Pulmonary artery endothelial cell (primary cell): Measurements from ENCODE around the gene SETD3. TPM values are rescaled to one million over a fixed set of nuclear protein-coding genes. Genes with fewer than 3 reads are reported as not detected.
A peak's percentile ranks its signal among the peaks of the same experiment; 100 is the strongest.

Source experiments
- DNase-seq: peaks from one replicate; pipeline ENCODE4 v3.0.0-alpha.2; 2011; ENCODE audit warnings: low read depth, low spot score
- total RNA-seq: library from RNA; depleted of rRNA; stranded (reverse); fragments of >200 nt; gene quantifications from 2 replicates; pipeline ENCODE4 v1.2.3, GENCODE V29; 2014

Gene SETD3
- total RNA-seq, 1 donor from 2014 or later: 54.1 TPM

DNA sequence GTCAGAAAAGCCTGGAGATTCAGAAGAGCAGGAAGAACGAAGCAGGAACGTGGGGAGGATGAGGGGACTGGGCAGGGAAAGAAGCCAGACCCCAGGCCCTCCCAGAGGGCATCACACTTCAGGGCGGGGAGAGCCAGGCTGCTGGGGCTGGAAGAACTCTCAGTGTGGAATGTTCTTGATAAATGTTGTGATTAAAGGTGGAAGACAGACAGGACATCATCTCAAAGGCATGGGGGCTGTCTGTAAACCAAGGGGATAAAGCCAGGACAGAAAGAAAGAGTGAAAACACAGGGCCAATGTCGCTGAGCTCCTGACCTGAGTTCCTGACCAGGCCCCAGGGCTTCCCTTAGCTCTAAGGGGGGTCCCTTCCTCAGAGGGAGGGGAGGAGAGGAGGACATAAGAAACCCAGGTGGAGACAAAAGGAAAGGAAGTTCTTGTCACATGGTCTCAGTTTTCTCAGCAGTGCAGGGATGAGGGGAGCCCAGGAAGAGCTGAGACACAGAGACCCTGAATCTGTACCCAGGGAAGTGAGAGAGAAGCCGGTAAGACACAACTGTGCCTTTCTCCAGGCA, 56.3 kb downstream of the SETD3 start:
- DNase-seq: no peak

DNA sequence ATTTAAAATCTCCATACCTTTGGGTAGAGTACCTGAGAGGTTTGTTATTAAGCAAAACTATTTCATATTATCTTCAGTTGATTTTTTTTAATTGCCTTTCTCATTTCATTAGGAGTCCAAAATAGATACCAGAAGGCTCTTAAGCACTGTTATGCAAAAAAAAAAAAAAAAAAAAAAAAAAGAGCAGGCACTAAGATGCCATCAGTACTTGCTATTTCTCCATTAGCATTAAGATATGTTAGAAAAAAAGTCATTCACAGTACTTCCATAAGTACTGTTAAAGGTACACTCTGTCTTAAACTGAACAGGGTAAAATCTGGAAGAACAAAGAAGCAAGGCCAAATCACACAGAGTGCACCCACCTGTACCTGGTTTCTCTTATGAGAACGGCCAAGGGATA, 57.2 kb downstream of the SETD3 start:
- no peak for DNase-seq

DNA sequence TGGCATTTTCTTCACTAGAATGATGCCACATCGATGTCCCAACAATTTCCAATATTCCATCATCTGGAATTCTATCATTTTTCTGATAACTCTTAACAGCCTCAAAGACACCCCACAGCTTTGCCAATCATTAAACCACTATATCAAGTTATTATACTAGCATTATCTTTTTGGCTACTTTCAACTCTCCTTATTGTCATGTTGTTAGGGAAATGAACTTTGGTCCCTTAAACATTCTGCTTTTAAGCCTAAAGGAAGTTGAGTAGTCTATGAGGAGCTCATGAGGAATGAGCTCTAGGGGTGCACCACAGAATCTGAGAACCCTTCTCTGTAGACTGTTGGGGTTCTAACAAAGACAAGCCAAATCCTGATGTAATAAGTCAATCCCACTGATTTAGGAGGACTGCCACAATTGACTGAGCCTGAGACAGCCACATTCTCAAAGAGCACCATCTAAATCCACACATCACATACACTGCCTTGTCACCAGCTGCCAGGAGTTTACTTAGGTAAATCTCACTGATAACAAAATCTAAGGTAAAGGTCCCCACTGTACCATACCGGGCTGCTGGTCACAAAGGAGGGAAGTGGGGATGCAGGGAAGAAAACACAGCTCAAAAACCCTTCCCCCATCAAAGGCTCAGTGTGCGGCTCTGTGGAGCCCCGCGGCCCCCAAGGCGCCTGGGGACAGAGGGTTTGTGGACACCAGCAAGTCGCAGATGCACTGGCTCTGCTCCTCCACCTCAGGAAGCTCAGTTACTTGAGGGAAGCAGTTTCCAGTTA, 58.2 kb downstream of the SETD3 start:
- no peak for DNase-seq

DNA sequence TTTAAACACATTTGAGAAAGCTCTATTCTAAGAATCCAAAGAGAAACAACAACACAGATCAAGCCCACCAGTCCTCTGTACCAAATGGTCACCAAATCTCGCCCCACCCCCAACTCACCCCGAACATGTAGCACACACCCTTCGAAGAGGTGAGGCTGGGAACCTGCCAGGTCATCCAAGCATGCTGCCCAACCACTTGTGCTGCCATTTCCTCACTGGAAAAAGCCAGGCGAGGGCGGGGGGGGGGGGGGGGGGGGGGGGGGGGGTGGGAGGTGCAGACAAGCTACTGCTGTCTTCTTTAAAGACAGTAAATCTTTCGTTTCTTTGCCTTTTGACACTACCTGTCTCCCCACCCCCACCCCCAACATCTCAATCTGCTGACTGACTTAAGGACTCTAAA, 59.9 kb downstream of the SETD3 start:
- no peak for DNase-seq

DNA sequence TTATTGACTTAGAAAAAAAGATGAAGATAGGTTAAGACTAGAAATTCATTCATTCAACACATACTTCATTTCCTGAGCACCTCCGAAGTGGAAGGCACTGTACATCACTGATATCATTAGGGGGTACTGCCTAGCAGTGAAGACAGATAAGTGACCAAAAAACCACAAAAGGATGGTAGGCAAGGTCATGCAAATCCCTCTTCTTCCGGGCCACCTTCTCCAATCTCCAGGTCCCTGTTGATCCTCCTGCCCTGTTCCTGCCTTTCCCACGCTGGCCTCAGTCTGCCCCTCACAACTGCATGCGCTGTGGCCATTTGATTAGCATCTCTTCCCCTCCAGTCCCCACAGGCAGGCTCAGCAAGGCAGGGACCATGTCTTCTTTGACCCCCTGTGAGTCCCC, 60.8 kb downstream of the SETD3 start:
- DNase-seq: no peak

DNA sequence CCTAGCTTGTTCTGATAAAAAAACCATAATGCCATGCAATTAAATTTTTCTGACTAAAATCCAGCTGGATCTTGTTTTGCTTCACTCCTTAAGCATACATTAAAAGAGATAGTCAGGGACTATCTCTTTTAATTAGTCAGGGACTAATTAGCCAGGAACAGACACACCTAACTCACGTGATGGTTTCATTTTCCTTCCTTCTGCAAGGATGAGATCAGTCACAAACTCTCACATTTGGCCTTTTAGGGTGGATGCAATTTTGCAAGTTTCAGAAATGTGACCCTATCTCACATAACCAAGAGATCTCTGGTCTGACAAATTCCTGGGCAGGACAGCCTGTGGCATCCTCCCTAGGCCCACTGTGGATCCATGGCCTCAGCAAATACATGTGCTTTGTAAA, 62.4 kb downstream of the SETD3 start:
- DNase-seq: no peak

DNA sequence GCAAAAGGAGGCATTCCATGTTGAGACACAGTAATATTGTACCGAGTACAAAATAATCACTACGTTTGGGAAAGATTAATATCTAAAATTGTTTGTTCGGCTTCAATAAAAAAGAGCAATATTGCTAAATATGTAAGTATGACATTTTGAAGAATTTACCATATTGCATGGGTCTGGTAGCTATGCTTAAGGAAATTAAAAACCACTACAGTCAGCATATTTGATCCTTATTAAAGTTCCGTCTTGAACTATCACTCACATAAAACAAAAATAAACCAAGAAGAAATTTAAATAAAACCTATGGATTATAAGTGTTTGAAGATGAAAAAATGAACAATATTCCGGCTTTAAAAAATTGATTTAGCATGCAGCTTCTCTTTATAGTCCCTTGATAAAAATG, 63.8 kb downstream of the SETD3 start:
- DNase-seq: no peak

DNA sequence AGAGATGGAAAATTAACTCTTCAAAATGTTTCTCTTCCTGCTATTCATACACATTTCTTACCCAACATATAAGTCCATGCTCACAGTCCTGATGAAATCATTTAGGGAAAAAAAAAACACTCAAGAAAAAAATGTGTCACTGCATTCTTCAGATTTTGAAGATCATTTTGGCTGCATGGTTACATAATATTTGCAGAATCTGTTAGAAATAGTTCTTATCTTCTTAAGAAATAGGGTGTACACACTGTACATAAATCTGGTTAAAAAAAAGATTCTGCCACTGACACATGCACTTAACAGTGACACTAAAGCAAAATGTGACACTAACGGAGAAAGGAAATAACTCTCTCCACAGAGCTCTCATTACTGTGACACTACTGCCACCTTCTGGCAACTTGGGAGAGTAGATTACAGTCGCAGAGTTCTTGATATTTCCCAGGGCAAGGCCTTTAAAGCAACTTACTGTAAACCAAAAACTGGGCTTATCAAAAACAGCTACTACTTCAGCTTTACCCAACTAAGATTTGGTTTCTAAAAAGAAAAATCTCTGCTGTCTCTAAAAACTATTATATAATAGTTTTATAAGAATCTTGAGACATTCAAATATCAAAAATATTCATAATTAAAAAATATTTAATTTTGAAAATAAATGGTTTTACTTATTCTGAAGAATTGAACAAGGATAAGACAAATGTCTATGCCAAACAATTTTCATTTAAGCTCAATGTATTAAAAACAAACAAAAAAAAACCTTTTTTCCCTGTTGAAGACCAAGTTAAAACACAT, 65.0 kb downstream of the SETD3 start:
- peak; percentile 39 for DNase-seq

DNA sequence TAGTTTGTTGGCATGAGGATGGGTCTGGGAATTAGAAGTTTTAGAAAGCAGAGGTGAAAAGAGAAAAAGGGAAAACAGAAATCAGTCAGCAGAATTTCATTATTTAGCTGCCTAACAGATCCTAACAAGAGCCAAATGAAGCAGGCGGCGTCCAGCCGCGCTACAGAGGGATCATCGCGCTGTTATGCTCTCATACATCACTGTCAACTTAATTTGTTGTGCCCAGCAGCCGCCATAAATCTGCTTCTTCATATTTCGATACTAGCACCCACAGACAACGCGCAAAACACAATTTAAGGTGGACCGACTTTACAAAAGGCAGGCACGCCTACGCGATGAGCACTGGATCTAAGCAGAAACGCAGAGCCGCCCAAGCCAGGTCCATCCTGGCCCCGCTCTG, 66.7 kb downstream of the SETD3 start:
- DNase-seq: no peak

DNA sequence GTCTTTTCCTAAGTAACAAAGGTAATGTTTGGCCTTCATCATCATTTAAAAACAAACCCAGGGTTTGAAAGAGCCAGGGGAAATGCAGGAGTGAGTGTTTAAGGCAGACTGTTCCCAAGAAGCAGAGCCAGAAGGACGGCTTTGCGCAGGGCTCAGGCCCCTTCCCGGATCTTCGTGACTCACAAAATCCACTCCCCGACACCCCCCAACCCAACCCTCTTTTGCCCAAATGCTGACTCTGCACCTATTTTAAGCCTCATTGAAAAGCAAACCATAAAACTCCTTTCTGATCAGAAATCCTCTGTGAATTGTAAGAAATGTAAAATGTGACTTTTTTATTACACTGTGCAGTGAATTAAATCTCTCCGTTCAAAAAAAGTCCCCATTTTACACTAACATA, 67.5 kb downstream of the SETD3 start:
- no peak for DNase-seq

DNA sequence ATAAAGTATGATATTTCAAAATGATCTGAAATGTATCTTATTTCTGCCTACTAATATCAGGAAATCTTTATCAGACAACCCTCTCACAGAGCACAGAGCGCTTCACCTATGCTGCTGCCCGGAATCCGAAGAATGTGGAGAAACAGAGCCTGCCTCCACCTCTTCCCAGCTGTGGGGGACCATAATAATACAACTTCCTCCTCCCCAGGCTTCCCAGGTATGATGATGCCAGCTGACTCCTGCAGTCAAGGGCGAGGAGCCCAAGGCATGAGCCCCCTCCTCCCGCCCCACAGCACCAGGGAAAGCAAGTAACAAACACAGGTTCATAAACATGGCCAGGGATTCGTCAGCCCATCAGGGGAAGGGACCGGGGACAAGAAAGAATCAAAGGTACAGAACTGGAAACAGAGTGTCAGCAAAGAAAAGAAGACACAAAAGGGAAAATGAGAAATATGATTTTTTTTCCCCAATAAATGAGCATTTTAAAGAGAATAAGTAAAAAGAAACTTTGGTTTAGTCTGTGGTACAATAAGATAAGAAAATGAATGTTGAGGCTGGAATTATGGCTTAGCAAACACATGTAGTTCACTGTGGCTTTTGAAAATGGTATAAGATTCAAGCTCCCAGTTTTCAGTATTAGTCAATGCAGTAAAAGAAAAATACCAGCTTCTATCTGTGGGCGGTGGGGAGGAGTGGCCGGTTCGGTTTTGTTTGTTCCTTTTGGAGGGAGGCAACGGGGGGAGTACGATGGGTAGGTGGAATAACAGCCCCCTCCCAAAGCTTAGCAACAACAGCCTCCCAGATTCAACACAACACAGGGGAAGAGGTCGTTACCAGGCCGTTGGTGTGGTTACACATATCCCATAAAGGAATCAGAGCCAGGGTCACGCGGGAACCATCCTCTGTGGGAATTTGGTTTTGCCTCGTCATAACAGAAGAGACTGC, 68.3 kb downstream of the SETD3 start:
- DNase-seq: no peak

DNA sequence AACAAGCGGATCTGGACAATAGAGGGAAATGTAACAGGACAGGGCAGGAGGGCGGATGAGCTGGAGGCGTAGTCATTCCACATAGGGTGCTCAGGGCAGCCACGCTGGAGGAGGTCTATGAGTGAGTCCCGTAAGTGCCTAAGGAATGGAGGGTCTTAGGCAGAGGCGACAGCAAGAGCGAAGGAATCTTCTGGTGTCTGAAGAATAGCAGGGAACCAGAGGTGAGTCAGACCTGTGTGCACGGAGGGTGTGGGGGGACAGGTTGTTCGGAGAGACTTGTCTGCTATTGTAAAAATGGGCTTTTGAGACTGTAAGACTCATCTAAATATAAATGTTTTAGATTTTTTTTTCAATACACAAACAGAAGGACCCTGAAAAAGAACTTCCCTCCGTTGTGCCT, 70.6 kb downstream of the SETD3 start:
- DNase-seq: no peak

DNA sequence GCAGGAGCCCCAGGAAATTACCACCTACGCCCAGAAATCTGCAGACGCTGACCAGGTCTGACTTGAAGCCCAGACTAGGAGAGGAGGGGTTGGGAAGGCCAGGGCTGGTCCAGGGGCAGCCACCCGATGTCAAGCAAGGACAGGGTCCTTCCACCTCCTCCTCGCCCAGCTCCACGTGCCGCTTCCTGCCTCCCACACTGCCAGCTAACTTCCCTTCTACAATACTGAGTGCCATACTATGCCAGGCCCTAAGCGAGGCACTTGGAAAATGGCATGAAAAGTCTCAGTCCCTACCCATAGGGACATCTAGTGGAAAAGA, 71.7 kb downstream of the SETD3 start:
- DNase-seq: no peak

DNA sequence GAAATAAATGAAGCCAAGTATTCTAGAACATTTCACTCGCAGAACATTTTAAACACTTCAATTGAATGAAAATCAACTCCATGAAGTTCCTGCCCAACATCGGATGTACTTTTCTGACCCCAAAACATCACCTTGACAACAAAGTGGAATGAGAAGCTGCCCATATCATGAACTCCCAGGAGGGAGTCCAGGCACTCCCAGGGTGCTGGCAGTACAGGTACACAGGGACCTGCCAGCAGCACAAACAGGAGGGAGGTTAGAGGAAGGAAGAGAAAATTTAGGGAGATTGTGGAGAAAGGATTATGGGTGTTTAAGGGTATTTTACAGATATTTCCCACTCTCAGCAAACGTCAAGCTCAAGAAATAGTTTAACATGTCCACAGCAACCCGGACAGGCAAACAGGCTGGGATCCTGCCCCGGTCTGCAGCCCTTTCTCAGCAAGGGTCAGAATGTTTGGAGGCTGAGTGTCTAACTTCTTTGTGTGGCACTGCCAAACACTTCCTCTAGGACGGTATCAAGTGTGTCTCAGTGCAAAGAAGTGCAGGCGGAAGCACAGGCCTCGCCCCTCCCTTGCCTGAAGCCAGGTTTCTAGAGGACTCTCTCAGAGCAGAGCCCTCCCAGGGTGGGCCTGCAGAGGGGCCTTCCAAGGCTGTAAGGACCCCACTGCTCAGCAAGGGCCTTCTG, 72.2 kb downstream of the SETD3 start:
- DNase-seq: no peak

DNA sequence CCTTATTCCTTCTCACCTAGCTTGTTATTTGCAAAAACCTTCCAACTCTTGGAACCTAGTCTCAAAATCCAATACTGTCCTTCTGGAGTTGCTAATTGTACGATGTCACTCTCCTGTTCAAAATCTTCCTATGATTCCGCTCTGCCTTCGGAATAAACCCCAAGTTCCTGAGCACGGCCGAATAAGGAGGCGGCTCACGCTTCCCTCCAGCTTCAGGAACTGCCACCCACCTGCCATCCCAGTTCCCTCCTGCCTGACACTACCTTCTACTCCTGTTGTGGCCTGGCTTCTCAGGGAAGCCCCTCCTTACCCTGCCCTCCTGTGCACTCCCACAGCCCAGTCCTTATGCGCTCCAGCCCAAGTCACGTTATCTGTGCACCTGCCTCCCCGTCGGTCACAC, 73.2 kb downstream of the SETD3 start:
- DNase-seq: no peak

DNA sequence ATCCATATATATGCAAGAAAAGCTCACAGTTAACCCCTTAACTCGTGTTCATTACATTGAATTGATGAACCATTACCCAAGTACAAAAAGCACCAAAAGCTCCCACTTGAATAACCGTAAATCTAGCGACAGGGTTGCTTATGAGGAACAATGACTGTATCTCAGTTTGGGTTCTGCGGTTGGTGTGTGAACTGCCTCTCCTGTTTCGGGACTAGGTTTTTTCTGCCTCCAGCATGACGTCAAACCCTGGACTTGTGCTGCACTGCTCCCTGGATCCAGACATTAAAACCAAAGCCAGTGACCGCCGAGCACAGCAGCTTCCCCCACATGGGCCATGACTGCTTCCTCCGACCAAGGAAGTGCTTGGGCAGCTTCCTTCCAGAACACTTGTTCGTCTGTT, 77.7 kb downstream of the SETD3 start:
- DNase-seq: no peak

DNA sequence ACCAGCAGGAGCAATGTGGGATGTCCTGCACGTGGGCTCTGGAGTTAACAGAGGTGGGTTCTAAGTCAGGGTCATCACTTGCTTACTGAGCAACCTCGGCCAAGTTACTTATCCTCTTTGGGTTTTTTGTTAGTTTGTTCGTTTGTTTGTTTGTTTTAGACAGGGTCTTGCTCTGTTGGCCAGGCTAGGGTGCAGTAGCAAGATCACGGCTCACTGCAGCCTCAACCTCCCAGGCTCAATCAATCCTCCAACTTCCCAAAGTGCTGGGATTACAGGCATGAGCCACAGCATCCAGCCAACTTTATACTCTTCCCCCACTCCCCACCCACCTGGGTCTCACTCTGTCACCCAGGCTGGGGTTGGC, 78.4 kb downstream of the SETD3 start:
- DNase-seq: no peak

DNA sequence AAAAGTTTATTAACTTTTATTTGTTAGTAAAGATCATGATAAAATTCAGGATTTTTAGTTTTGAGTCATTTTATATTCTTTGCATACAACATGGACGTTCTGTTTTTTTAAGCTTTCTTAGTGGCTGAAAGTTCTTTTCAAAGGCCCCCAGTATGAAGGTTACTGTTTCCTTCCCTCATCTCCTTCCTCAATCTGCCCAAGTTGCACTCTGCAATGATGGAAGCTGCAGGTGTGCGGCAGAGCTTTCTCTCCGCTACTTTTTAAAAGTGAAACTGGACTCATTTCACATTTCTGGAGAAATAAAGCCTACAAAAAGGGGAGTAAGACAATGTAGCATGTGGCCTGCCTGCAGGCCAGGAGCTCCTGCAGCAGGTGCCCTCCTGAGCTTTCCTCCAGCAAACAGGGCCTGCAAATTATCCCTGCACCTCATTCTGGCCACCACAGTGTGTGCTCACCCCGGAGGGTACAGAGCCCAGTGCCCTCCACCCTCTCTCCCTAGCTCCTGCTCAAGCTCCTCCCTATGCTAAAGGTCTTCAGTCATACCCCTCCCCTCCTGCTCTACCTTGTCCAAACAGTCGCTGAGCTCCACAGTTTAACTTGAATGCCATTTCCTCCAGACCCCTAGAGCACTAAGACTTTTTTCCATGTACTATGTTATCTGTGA, 78.9 kb downstream of the SETD3 start:
- no peak for DNase-seq

DNA sequence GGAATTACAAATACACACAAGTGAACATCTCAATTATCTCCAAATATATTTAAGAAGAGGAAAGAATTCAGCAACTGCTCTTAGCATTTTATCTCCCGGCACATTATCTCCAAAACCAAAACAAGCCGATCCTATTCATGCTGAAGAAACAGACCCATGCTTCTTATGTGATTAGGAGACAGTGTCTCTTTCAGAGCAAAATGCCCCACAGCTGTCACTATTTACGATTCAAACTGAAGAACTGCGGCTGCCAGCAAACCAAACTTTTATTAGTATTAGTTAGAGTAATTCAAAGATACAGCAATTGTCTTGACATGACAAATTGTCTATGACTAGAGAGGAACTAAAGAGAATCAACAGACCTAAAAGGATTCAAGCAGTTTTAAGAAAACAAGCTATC, 79.4 kb downstream of the SETD3 start:
- DNase-seq: no peak

DNA sequence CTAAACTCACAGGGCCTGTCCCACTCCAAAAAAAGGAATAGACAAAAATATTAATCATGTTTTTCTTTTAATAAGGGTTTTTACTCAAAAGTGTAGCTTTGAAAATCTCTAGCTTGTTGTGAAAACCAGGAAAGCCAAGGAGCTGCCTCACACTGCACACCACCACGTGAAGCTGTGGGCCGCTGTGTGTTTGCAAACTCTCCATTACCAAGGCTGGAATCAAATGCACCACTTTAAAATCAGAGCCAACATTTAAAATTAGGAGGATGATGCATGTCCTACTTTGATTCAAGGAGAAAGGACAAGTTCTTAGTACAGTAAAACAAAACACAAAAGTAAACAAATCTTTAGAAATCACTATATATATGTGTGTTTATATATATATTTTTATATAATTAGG, 83.0 kb downstream of the SETD3 start:
- DNase-seq: no peak
